AG10803 (cell line): ENCODE results near the gene STK17A.
"Not testable (repeated sequence)": the region's sequence is repeated elsewhere in the genome, so short reads cannot be mapped to it uniquely, and the experiment has no call there.

ENCODE experiments used
- DNase-seq: peaks from one replicate; pipeline ENCODE4 v3.0.0; 2010; ENCODE audit warnings: low read depth
- H3K4me3 ChIP-seq: 2 replicates; pipeline ENCODE4 v1.5.1; 2011; ENCODE audit warnings: mild to moderate bottlenecking, low read length, control low read depth
- TF ChIP-seq, protein P1 (sequence below): conservative IDR thresholded peaks from 2 replicates; pipeline ENCODE4 v1.5.1; 2011; ENCODE audit warnings: mild to moderate bottlenecking, low read length, control low read depth, inconsistent platforms

The STK17A gene

DNA sequence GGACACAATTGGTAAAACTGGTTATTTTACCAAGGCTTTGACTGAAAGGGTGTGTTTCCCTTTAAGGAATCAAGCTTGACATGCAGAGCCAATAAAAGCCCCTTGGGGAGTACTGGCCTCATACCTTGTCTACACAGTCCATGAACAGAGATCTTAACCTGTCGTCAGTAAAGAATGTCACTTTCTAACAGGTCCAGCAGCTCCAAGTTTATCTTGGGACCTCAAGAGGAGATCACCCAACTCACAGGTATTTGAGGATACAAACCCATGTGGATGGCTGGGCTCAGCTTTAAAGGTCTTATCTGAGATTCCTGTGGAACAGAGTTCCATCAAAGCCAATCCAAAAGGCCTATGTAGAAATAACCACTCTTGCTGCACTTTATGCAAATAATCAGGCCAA lies 85.1 kb downstream of the STK17A start:
- TF ChIP-seq, protein P1, sequence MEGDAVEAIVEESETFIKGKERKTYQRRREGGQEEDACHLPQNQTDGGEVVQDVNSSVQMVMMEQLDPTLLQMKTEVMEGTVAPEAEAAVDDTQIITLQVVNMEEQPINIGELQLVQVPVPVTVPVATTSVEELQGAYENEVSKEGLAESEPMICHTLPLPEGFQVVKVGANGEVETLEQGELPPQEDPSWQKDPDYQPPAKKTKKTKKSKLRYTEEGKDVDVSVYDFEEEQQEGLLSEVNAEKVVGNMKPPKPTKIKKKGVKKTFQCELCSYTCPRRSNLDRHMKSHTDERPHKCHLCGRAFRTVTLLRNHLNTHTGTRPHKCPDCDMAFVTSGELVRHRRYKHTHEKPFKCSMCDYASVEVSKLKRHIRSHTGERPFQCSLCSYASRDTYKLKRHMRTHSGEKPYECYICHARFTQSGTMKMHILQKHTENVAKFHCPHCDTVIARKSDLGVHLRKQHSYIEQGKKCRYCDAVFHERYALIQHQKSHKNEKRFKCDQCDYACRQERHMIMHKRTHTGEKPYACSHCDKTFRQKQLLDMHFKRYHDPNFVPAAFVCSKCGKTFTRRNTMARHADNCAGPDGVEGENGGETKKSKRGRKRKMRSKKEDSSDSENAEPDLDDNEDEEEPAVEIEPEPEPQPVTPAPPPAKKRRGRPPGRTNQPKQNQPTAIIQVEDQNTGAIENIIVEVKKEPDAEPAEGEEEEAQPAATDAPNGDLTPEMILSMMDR, result no peak
- DNase-seq, result no peak
- no peak overlapping the region for H3K4me3 ChIP-seq

DNA sequence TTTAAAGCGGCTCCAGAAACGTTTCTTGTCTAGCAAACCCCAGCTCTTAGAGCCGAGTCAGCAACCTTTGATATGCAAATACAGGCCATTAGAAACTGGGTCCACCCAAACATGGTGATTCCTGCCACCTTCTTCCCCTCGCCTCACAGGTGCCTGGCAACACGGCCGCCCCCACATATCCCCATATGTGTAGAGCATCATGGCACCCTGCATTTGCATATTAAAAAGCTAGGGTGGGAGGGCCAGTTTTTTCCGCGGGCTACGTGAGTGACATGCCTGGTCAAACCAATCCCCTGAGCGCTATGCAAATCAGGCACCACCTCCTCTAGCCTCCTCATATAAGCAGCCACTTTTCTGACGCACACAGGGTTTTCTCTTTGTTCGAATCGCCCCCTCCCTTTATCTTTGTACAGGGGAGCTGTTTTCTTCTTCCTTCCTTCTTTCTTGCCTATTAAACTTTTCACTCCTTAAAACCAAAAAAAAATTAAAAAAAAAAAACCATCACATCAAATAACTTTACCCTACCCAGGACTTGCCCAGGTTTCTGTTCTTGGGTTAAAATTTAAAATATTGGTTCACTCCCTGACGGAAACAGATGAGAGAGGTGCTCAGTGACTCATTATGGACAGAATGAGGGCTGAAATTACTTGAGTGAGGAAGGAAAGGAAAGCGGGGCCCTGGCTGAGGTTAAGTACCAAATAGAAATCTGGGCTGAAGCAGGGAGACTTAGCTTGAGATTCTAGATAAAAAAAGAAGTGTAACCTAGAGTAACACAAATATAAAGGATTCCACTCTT lies 86.6 kb downstream of the STK17A start:
- no peak for DNase-seq
- TF ChIP-seq, protein P1, result no peak
- H3K4me3 ChIP-seq, result no peak overlapping the region

DNA sequence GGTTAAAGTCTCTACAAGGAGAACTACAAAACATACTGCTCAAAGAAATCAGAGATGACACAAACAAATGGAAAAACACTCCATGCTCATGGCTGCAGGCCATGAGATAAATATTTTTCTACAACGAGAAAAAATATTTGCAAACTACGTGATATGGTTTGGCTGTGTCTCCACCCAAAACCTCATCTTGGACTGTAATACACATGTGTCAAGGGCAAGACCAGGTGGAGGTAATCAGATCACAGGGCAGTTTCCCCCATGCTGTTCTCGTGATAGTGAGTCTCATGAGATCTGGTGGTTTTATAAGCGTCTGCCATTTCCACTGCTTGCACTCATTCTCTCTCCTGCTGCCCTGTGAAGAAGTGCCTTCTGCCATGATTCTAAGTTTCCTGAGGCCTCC lies 88.6 kb downstream of the STK17A start:
- no peak for DNase-seq
- H3K4me3 ChIP-seq, result no peak overlapping the region
- TF ChIP-seq, protein P1, result no peak

DNA sequence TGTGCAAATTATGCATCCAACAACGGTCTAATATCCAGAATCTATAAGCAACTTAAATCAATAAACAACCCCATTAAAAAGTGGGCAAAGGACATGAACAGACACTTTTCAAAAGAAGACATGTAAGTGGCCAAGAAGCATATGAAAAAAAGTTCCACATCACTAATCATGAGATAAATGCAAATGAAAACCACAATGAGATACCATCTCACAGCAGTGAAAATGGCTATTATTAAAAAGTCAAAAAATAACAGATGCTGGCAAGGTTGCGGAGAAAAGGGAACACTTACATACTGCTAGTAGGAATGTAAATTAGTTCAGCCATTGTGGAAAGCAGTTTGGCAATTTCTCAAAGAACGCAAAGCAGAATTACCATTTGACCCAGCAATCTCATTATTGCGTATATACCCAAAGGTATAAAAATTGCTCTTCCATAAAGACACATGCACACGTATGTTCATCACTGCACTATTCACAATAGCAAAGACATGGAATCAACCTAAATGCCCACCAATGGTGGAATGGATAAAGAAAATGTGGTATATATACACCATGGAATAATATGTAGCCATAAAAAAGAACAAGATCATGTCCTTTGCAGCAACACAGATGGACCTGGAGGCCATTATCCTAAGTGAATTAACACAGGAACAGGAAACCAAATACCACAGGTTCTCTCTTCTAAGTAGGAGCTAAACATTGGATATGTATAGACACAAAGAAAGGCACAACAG lies 90.5 kb downstream of the STK17A start:
- not testable (repeated sequence) for DNase-seq, H3K4me3 ChIP-seq

DNA sequence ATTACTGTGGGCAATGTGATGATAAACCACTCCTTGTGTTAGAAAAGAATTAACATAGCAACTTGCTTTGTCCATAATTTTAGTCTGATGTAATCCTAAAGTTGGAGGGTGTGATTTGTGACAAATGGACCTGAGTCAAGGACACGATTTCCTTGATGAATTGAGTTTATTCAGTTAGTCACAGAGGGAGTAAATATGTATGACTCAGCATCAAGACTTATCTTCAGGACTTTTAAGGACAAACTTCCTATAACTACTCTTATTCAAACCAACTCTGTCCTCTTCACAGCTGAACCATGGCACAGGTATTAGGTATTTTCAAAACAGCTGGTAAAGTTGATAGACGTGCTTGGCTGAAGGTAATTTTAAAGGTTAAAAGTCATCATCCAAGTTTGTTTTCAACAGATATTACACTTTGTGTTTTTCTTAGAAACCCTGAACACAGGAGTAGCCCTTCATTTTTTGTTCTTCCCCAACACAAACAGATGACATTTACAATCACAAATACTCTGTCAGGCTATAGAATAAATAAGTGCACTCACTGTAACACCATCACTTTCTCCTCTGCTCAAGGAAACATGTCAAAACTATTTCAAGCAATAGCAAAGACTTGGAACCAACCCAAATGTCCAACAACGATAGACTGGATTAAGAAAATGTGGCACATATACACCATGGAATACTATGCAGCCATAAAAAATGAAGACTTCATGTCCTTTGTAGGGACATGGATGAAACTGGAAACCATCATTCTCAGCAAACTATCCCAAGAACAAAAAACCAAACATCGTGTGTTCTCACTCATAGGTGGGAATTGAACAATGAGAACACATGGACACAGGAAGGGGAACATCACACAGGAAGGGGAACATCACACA lies 91.9 kb downstream of the STK17A start:
- peak; percentile 93 for DNase-seq
- H3K4me3 ChIP-seq, result no peak overlapping the region
- TF ChIP-seq, protein P1, result no peak
